GM12878 (cell line): ENCODE results near the gene ABCC2. TPM values are rescaled to one million over a fixed set of nuclear protein-coding genes. Genes with fewer than 3 reads are reported as not detected.

Experiments
- ATAC-seq: fragments of 200-7000 bp; cut with Tn5 transposase; 3 replicates; pipeline ENCODE4 v1.9.1; 2020; ENCODE audit warnings: mild to moderate bottlenecking, moderate library complexity
- BruUV-seq: library from RNA; stranded (reverse); fragments of 400-500 nt; replicated peaks from 2 replicates; lab custom pipeline; 2021; lab: Mats Ljungman, UMichigan
- CTCF ChIA-PET: fragments of 300-600 bp; sonication (Branson Sonifier 250); formaldehyde crosslinking; extraction: SDS; loops from one replicate; lab custom pipeline; 2021; ENCODE audit warnings: inconsistent platforms; lab: Yijun Ruan, JAX
- POLR2A ChIA-PET: fragments of 350-600 bp; formaldehyde crosslinking; extraction: SDS; loops from one replicate; lab custom pipeline; 2021; ENCODE audit warnings: inconsistent platforms; lab: Charles Lee
- RAD21 ChIA-PET: fragments of 300-600 bp; sonication (Branson Sonifier 250); formaldehyde crosslinking; loops from one replicate; lab custom pipeline; 2023; ENCODE audit warnings: antibody characterized with exemption; ENCODE audit not compliant: unreplicated experiment; lab: Charles Lee
- SMC1A ChIA-PET: fragments of 300-600 bp; sonication (Branson Sonifier 250); formaldehyde crosslinking; loops from one replicate; lab custom pipeline; 2023; ENCODE audit not compliant: unreplicated experiment, uncharacterized antibody; lab: Charles Lee
- DNase-seq: peaks from one replicate; pipeline ENCODE4 v3.0.0-alpha.2; 2011; ENCODE audit warnings: low read depth, low spot score
- FAIRE-seq: peaks from 3 replicates; lab custom pipeline; 2011; peaks lifted over from hg19 to GRCh38; lab: Jason Lieb, UNC
- H2AFZ ChIP-seq: 2 replicates; pipeline ENCODE4 v1.6.0; 2011; ENCODE audit warnings: low read depth, low read length, control low read depth; ENCODE audit not compliant: control insufficient read depth
- H3K27ac ChIP-seq: 2 replicates; pipeline ENCODE4 v1.5.1; 2011; ENCODE audit warnings: control low read depth; ENCODE audit not compliant: control insufficient read depth, insufficient read depth
- H3K27me3 ChIP-seq, 2 experiments: replicated peaks in 1 of 2; 2 replicates each; pipeline versions ENCODE4 v1.6.0 to v1.6.1; 2011; ENCODE audit warnings: low read length in 1 of 2; ENCODE audit not compliant: control insufficient read depth in 2 of 2, insufficient read depth in 2 of 2
- H3K36me3 ChIP-seq, 2 experiments: 2 replicates each; pipeline ENCODE4 v1.5.1; 2011; ENCODE audit warnings: low read length in 1 of 2; ENCODE audit not compliant: control insufficient read depth in 2 of 2, insufficient read depth in 2 of 2
- H3K4me1 ChIP-seq: 2 replicates; pipeline ENCODE4 v1.6.1; 2011; ENCODE audit warnings: mild to moderate bottlenecking, low read length, moderate library complexity, mixed read lengths; ENCODE audit not compliant: control insufficient read depth, insufficient read depth
- H3K4me2 ChIP-seq: 2 replicates; pipeline ENCODE4 v1.6.0; 2011; ENCODE audit warnings: control low read depth; ENCODE audit not compliant: control insufficient read depth, insufficient read depth
- H3K4me3 ChIP-seq: fragments of 200-600 bp; sonication (generic); 2 replicates; pipeline ENCODE4 v1.5.1; 2016
- H3K79me2 ChIP-seq: 2 replicates; pipeline ENCODE4 v1.6.0; 2011; ENCODE audit warnings: low read length; ENCODE audit not compliant: control insufficient read depth, insufficient read depth
- H3K9ac ChIP-seq: 2 replicates; pipeline ENCODE4 v1.8.0; 2011; ENCODE audit warnings: low read length, control low read depth, mixed read lengths; ENCODE audit not compliant: control insufficient read depth, insufficient read depth
- H3K9me3 ChIP-seq: replicated peaks from 3 replicates; pipeline ENCODE4 v1.5.1; 2011; ENCODE audit warnings: mild to moderate bottlenecking, low read length; ENCODE audit not compliant: control insufficient read depth, insufficient read depth
- H4K20me1 ChIP-seq: 2 replicates; pipeline ENCODE4 v1.6.0; 2011; ENCODE audit not compliant: control insufficient read depth, insufficient read depth
- BHLHE40 ChIP-seq, 2 experiments: fragments of 450-650 bp in 1 of 2; IDR thresholded peaks; 2 replicates each; pipeline ENCODE4 v1.6.1; 2011 to 2017; ENCODE audit warnings: low read depth in 2 of 2, borderline replicate concordance in 1 of 2, improper control_type of control experiment in 1 of 2, low read length in 1 of 2, mild to moderate bottlenecking in 1 of 2
- CREB1 ChIP-seq: IDR thresholded peaks from 2 replicates; pipeline ENCODE4 v1.6.1; 2012; ENCODE audit warnings: low read depth, mild to moderate bottlenecking, inconsistent platforms
- FOXK2 ChIP-seq: fragments of 450-650 bp; IDR thresholded peaks from 2 replicates; pipeline ENCODE4 v1.6.1; 2017; ENCODE audit warnings: mild to moderate bottlenecking, moderate library complexity
- HCFC1 ChIP-seq: fragments of 150-350 bp; IDR thresholded peaks from 2 replicates; pipeline ENCODE4 v1.6.1; 2014; ENCODE audit warnings: low read length
- HSF1 ChIP-seq: fragments of 150-350 bp; IDR thresholded peaks from 2 replicates; pipeline ENCODE4 v1.6.1; 2014; ENCODE audit warnings: mild to moderate bottlenecking, low read depth, low read length
- IKZF2 ChIP-seq, 2 experiments: fragments of 450-650 bp; IDR thresholded peaks; 2 replicates each; pipeline ENCODE4 v1.6.1; 2017; ENCODE audit warnings: mild to moderate bottlenecking in 2 of 2, moderate library complexity in 2 of 2
- IRF3 ChIP-seq: fragments of 450-650 bp; IDR thresholded peaks from 2 replicates; pipeline ENCODE4 v1.6.1; 2014; ENCODE audit warnings: mild to moderate bottlenecking
- MLLT1 ChIP-seq: fragments of 450-650 bp; IDR thresholded peaks from 2 replicates; pipeline ENCODE4 v1.6.1; 2016; ENCODE audit warnings: mild to moderate bottlenecking
- MTA2 ChIP-seq: fragments of 450-650 bp; IDR thresholded peaks from 2 replicates; pipeline ENCODE4 v1.6.1; 2016; ENCODE audit warnings: low read depth, mild to moderate bottlenecking, moderate library complexity
- NBN ChIP-seq: fragments of 450-650 bp; IDR thresholded peaks from 2 replicates; pipeline ENCODE4 v1.6.1; 2016
- NFYA ChIP-seq: IDR thresholded peaks from 2 replicates; pipeline ENCODE4 v1.6.1; 2011; ENCODE audit warnings: low read depth, mild to moderate bottlenecking, low read length, improper control_type of control experiment, borderline replicate concordance
- NRF1 ChIP-seq: conservative IDR thresholded peaks from 2 replicates; pipeline ENCODE4 v1.6.1; 2011; ENCODE audit warnings: mild to moderate bottlenecking, low read depth, low read length, improper control_type of control experiment
- PAX5 ChIP-seq: IDR thresholded peaks from 2 replicates; pipeline ENCODE4 v1.6.1; 2011; ENCODE audit warnings: low read depth, low read length, borderline replicate concordance
- SMAD5 ChIP-seq: IDR thresholded peaks from 2 replicates; pipeline ENCODE4 v1.6.1; 2016; ENCODE audit warnings: antibody characterized with exemption, low read depth
- SRF ChIP-seq, 2 experiments: IDR thresholded peaks; 2 replicates each; pipeline ENCODE4 v1.6.1; 2011; ENCODE audit warnings: low read depth in 2 of 2, low read length in 2 of 2, mild to moderate bottlenecking in 1 of 2, moderate library complexity in 1 of 2
- TAF1 ChIP-seq: IDR thresholded peaks from 2 replicates; pipeline ENCODE4 v1.6.1; 2011; ENCODE audit warnings: mild to moderate bottlenecking, low read depth, low read length, borderline replicate concordance
- WRNIP1 ChIP-seq: IDR thresholded peaks from 2 replicates; pipeline ENCODE4 v1.6.1; 2011; ENCODE audit warnings: low read depth, low read length, improper control_type of control experiment, borderline replicate concordance
- ZBED1 ChIP-seq: IDR thresholded peaks from 2 replicates; pipeline ENCODE4 v1.6.1; 2016; ENCODE audit warnings: borderline replicate concordance
- ZSCAN29 ChIP-seq: fragments of 450-650 bp; IDR thresholded peaks from 2 replicates; pipeline ENCODE4 v1.6.1; 2017; ENCODE audit warnings: mild to moderate bottlenecking, moderate library complexity
- WGBS: methylation state at CpG from one replicate; pipeline ENCODE4 v1.1.6; 2016; ENCODE audit warnings: low lambda C conversion rate; ENCODE audit not compliant: insufficient replicate concordance, insufficient coverage; ENCODE audit errors: missing lambda C conversion rate; 5-methylcytosine and 5-hydroxymethylcytosine counted together
- in situ Hi-C: fragments of 300-500 bp; cut with MboI; formaldehyde crosslinking; loops from 9 replicates; pipeline ENCODE4 v1.14.3; 2018; ENCODE audit warnings: mixed read lengths
- intact Hi-C: fragments of 100-400 bp; cut with micrococcal nuclease; formaldehyde crosslinking; loops from one replicate; pipeline ENCODE4 v1.14.2; 2022; ENCODE audit not compliant: unreplicated experiment
- polyA plus RNA-seq, 11 experiments: library from polyadenylated mRNA; depleted of rRNA in 4 of 11; unstranded in 6 of 11; stranded (reverse) in 5 of 11; fragments of >200 nt; fragmentation: Nextera tagmentation in 4 of 11; fragmentation: Illumina TruSeq in 1 of 11; extraction: Ambion mirVana in 4 of 11; extraction: Trizol in 1 of 11; gene quantifications; 1 replicate in 1 of 11; 2 replicates in 10 of 11; pipeline versions ENCODE4 v1.2.1 to v1.2.3, GENCODE V29; 2011 to 2016; ENCODE audit warnings: inconsistent platforms in 2 of 11, missing spikeins in 2 of 11, low read depth in 1 of 11
- total RNA-seq, 4 experiments: library from RNA; depleted of rRNA in 3 of 4; stranded (reverse); fragments of >200 nt in 3 of 4; fragmentation: Illumina TruSeq in 1 of 4; extraction: Trizol in 1 of 4; gene quantifications; 2 replicates each; pipeline versions ENCODE4 v1.2.1 to v1.2.3, GENCODE V29; 2013 to 2021
- TF ChIP-seq, protein P1 (sequence below): fragments of 450-650 bp; IDR thresholded peaks from 2 replicates; pipeline ENCODE4 v1.6.1; 2017; ENCODE audit warnings: borderline replicate concordance

ABCC2 gene
- total and polyA plus RNA-seq, 10 of the 15 experiments (the other 5 are each of a cell fraction or from before 2014, with no cell fraction given), result 0.02 to 0.95 (median 0.21) TPM

DNA sequence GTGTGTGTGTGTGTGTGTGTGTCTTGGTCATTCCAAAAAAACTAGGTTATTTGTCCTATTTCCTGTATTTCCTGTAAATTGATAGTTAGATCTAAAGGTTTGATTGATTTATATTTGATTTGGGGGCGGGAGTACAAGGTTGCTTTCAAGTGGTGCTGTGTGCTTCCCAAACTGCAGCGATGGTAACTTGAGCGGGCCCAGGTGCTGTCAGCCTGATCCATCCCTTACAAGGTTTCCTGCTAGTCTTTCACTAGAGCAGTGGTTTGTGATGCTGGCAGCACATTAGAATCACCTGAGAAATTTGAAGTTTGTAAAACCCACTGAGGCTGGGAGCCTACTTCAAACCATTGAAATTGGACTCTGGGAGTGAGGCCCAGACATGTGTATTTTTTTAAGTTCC is 23.7 kb downstream of the ABCC2 start:
- RAD21 ChIA-PET, result no interaction called here
- FAIRE-seq (no peak), DNase-seq (no peak), ATAC-seq (no peak)
- Histone ChIP-seq H3K9ac (no peak overlapping the region), H2AFZ (no peak overlapping the region), H3K9me3 (no peaks in the 10 kb centered on the region), H3K4me1 (no peaks in the 10 kb centered on the region), H3K4me3 (no peak overlapping the region), H3K27ac (no peak overlapping the region), H3K4me2 (no peak overlapping the region), H4K20me1 (no peaks in the 10 kb centered on the region), H3K36me3 (no peaks in the 10 kb centered on the region), H3K79me2 (no peaks in the 10 kb centered on the region), H3K27me3 (no peaks in the 10 kb centered on the region)
- no TSS peak for BruUV-seq
- WGBS, result 69% methylated on average over 3 of the region's 3 CpGs
- intact Hi-C loops, result no loop called here
- POLR2A ChIA-PET, result no interaction called here
- in situ Hi-C loops, result no loop called here
- TF ChIP-seq MTA2, result no peak
- no peak for TF ChIP-seq FOXK2
- no peak for TF ChIP-seq IRF3
- no peak for TF ChIP-seq ZSCAN29
- TF ChIP-seq HCFC1, result no peak
- no peak for TF ChIP-seq SRF (IDR thresholded peaks at IDR 0.05; ENCODE audit: low read depth in 2 of 2, low read length in 2 of 2)
- TF ChIP-seq SMAD5, result no peak
- no peak for TF ChIP-seq HSF1
- no peak for TF ChIP-seq PAX5
- no peak for TF ChIP-seq IKZF2 (IDR thresholded peaks at IDR 0.05)
- TF ChIP-seq WRNIP1, result no peak
- no peak for TF ChIP-seq BHLHE40 (IDR thresholded peaks at IDR 0.05; ENCODE audit: borderline replicate concordance in 1 of 2, low read depth in 2 of 2, low read length in 1 of 2)
- no peak for TF ChIP-seq TAF1
- TF ChIP-seq ZBED1, result no peak
- TF ChIP-seq, protein P1, sequence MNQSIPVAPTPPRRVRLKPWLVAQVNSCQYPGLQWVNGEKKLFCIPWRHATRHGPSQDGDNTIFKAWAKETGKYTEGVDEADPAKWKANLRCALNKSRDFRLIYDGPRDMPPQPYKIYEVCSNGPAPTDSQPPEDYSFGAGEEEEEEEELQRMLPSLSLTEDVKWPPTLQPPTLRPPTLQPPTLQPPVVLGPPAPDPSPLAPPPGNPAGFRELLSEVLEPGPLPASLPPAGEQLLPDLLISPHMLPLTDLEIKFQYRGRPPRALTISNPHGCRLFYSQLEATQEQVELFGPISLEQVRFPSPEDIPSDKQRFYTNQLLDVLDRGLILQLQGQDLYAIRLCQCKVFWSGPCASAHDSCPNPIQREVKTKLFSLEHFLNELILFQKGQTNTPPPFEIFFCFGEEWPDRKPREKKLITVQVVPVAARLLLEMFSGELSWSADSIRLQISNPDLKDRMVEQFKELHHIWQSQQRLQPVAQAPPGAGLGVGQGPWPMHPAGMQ, result no peak
- no peak for TF ChIP-seq NFYA
- TF ChIP-seq NRF1, result no peak
- TF ChIP-seq CREB1, result no peak
- no peak for TF ChIP-seq MLLT1
- TF ChIP-seq NBN, result no peak
- SMC1A ChIA-PET, result interaction anchor here (1.2 kb wide), 1 partner anchor 95 kb away, joined by 3 read pairs; no protein-coding TSS in a partner anchor
- CTCF ChIA-PET, result interaction anchor here (1.0 kb wide), 1 partner anchor 10 kb away, joined by 3 read pairs; no protein-coding TSS in a partner anchor
